MCF 10A (cell line): ENCODE data around the gene SLC2A1. TPM values are rescaled to one million over a fixed set of nuclear protein-coding genes. Genes with fewer than 3 reads are reported as not detected.

Experiments
- BruUV-seq: library from RNA; stranded (reverse); fragments of 400-500 nt; replicated peaks from 2 replicates; lab custom pipeline; 2021; lab: Mats Ljungman, UMichigan
- CTCF ChIA-PET: fragments of 300-600 bp; sonication (Branson Sonifier 250); formaldehyde crosslinking; extraction: SDS; loops from one replicate; lab custom pipeline; 2021; ENCODE audit warnings: antibody characterized with exemption, inconsistent platforms; lab: Yijun Ruan, JAX
- POLR2A ChIA-PET: fragments of 300-600, 350-650 bp; sonication (Branson Sonifier 250); formaldehyde crosslinking; extraction: SDS; loops from one replicate; lab custom pipeline; 2020; ENCODE audit warnings: antibody characterized with exemption, inconsistent platforms; lab: Yijun Ruan, JAX
- DNase-seq: peaks from one replicate; pipeline ENCODE4 v3.0.0-alpha.2; 2018; ENCODE audit not compliant: unreplicated experiment
- H3K27ac Mint-ChIP-seq: one replicate; pipeline ENCODE4 v1.8.0; 2022; ENCODE audit warnings: mild to moderate bottlenecking, low read depth, mixed read lengths; ENCODE audit not compliant: unreplicated experiment
- H3K27me3 Mint-ChIP-seq: one replicate; pipeline ENCODE4 v1.8.0; 2022; ENCODE audit warnings: mixed read lengths; ENCODE audit not compliant: insufficient read depth, unreplicated experiment
- H3K36me3 Mint-ChIP-seq: one replicate; pipeline ENCODE4 v1.8.0; 2022; ENCODE audit warnings: mild to moderate bottlenecking, moderate library complexity, mixed read lengths; ENCODE audit not compliant: insufficient read depth, unreplicated experiment
- H3K4me1 Mint-ChIP-seq: one replicate; pipeline ENCODE4 v1.8.0; 2022; ENCODE audit warnings: mixed read lengths; ENCODE audit not compliant: insufficient read depth, unreplicated experiment
- H3K4me3 Mint-ChIP-seq: one replicate; pipeline ENCODE4 v1.8.0; 2022; ENCODE audit warnings: mild to moderate bottlenecking, moderate library complexity, mixed read lengths; ENCODE audit not compliant: unreplicated experiment
- H3K9me3 Mint-ChIP-seq: one replicate; pipeline ENCODE4 v1.8.0; 2022; ENCODE audit warnings: mixed read lengths; ENCODE audit not compliant: unreplicated experiment
- intact Hi-C: fragments of 100-400 bp; cut with micrococcal nuclease; formaldehyde crosslinking; loops from 2 replicates; pipeline ENCODE4 v1.14.1; 2022
- total RNA-seq: library from RNA; stranded (reverse); gene quantifications from 2 replicates; pipeline ENCODE4 v1.2.3, GENCODE V29; 2022
- TF ChIP-seq, protein P1 (sequence below): fragments of 200-600 bp; IDR thresholded peaks from one replicate; pipeline ENCODE4 v1.8.0; 2022; ENCODE audit warnings: antibody characterized with exemption, mild to moderate bottlenecking; ENCODE audit not compliant: unreplicated experiment

The SLC2A1 gene
- total RNA-seq, 1 experiment from 2014 or later, result 87.5 TPM

DNA sequence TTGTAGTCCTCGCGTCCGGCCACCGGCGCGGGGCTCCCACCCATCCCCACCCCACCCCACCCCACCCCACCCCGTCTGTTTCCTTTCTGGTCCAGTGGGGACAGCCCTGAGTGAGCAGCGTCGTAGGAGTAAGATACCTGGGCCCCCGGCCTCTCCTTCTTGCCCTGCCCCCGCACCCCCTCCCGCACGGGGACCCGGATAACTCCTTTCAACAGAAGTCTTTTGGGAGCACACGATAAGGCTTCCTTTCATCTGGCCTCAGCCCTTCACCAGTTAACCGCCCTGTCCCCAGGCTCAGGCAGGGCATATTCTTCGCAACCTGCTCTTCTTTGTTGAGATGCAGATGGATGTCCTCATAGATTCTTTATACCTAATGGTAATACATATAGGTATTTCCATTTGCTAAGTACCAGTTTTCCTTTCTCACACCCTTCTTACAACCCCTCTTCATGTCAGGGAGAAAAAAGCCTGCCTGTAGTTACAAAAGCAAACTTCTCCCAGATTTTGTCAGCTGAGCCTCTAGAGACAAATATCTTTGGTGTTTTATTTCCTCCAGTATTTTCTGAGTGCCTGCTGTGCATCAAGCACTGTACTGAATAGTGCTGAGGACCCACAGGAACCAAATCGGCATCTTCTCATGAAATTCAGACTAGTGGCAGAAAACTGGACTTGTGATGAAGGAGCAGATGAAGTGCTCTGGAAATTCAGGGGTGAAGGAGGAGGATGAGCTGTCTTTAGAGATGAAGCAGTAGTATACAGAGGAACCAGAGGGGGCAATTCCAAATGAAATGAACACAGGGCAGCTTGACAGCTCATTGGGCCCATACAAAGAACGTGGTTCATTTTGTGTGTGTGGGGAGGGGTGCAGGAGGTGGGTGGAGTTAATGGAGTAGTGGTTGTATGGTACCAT is 33.6 kb downstream of the SLC2A1 start:
- no peak for DNase-seq
- BruUV-seq, result no TSS peak
- ChIA-PET CTCF (interaction anchor here (0.7 to 8.8 kb wide), 4 partner anchors 96 to 149 kb away, joined by 3 to 150 read pairs (median 4); no protein-coding TSS in a partner anchor), POLR2A (interaction anchor here (0.7 to 2.8 kb wide), 9 partner anchors 10 to 148 kb away, joined by 3 to 27 read pairs (median 4); no protein-coding TSS in a partner anchor)
- peaks cover 48% of the 10 kb centered on the region for H3K36me3 Mint-ChIP-seq
- no peaks in the 10 kb centered on the region for H3K27me3 Mint-ChIP-seq
- intact Hi-C loops, result loop anchor here (5.0 kb wide), 1 partner anchor 32 kb away; the partner anchor contains the start of gene SLC2A1
- H3K9me3 Mint-ChIP-seq, result no peaks in the 10 kb centered on the region
- H3K4me1 Mint-ChIP-seq, result peaks cover 18% of the 10 kb centered on the region
- peak overlapping the region; percentile 53 for H3K27ac Mint-ChIP-seq
- peak overlapping the region; percentile 54 for H3K4me3 Mint-ChIP-seq
- TF ChIP-seq, protein P1, sequence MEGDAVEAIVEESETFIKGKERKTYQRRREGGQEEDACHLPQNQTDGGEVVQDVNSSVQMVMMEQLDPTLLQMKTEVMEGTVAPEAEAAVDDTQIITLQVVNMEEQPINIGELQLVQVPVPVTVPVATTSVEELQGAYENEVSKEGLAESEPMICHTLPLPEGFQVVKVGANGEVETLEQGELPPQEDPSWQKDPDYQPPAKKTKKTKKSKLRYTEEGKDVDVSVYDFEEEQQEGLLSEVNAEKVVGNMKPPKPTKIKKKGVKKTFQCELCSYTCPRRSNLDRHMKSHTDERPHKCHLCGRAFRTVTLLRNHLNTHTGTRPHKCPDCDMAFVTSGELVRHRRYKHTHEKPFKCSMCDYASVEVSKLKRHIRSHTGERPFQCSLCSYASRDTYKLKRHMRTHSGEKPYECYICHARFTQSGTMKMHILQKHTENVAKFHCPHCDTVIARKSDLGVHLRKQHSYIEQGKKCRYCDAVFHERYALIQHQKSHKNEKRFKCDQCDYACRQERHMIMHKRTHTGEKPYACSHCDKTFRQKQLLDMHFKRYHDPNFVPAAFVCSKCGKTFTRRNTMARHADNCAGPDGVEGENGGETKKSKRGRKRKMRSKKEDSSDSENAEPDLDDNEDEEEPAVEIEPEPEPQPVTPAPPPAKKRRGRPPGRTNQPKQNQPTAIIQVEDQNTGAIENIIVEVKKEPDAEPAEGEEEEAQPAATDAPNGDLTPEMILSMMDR, result no peak

DNA sequence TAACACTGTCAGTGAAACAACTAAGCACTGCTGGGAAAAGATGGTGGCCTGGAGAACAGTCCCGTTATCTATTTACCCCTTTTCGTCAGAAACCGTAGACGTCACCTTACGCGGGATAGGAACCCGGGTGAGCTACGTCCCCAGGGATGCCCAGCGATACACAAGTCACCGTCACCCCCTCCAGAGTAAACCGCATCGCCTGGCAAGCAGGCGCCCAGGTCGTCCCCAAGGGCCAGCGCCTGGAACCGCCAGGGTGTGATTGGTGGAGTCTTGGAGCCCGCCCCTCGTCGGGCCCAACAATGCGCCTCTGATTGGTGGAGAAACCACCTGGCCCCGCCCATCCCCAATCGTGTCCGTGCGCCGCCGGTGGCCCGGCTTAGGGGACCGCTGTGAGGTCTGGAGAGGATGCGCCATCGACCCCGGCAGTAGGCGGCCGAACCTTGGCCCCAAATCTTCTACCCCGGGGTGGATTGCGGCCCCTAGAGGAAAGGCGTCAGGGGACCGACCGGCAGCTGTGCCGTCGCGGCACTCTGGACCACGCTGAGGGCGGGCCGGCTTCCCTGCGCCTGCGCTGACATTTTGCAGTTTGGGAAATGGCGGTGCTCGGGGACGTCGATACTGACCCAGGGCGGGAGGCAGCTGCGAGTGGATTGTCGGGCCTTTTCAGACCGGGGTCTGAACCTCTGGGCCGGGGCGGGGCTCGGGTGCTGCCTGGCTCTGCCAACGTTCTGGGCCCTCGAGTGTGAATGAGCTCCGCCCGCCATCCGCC is 34.4 kb downstream of the SLC2A1 start:
- TF ChIP-seq, protein P1, result no peak
- intact Hi-C loops, result loop anchor here (5.0 kb wide), 1 partner anchor 33 kb away; the partner anchor contains the start of gene SLC2A1

DNA sequence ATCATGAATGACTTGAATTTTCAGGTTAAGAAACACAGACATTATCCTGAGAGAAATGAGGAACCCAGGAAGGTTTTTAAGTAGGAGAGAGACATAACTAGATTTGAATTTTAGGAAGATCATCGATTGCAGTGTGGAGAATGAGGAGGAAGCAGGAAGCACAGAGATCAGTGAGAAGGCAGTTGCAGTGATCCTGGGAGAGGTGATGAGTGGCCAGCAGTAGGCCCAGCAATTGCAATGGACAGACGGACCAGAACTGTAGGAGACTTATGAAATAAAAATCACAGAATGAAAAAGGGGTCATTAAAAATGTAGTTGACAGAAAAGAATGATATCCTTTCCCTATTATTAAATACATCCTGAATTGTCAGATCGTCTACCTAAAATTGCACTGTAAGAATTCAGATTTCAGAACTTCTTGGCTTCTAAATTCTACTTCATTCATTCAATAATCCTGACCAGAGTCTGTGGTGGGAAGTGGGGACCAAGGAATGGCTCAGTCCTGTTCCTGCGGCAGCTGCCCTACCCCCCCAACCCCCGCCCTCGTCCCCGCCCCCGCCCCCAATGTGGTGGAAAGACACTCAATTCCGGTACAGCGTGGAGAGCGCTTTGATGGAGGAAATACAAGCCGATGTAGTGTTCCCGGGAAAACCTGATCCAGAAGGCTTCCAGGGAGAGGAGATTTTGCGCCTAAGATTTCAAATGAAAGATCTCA is 35.1 kb downstream of the SLC2A1 start:
- TF ChIP-seq, protein P1, result no peak
- peak overlapping the region; percentile 37 for H3K27ac Mint-ChIP-seq
- POLR2A ChIA-PET, result interaction anchor here (0.6 to 2.9 kb wide), 17 partner anchors 11 to 169 kb away, joined by 3 to 27 read pairs (median 7); no protein-coding TSS in a partner anchor
- H3K4me1 Mint-ChIP-seq, result peaks cover 16% of the 10 kb centered on the region
- H3K4me3 Mint-ChIP-seq, result peak overlapping the region; percentile 54
- BruUV-seq, result no TSS peak
- CTCF ChIA-PET, result interaction anchor here (0.5 to 8.8 kb wide), 21 partner anchors 9 to 491 kb away, joined by 3 to 150 read pairs (median 4); no protein-coding TSS in a partner anchor
- peaks cover 38% of the 10 kb centered on the region for H3K36me3 Mint-ChIP-seq
- intact Hi-C loops, result loop anchor here (2.0 to 5.0 kb wide), 2 partner anchors 34 to 149 kb away; partner anchors contain the start of gene SLC2A1
- H3K27me3 Mint-ChIP-seq, result no peaks in the 10 kb centered on the region
- no peak for DNase-seq
- no peaks in the 10 kb centered on the region for H3K9me3 Mint-ChIP-seq

More for the DNA sequence above, 34.4 kb downstream of the SLC2A1 start:
- no peak overlapping the region for H3K27ac Mint-ChIP-seq
- no peaks in the 10 kb centered on the region for H3K9me3 Mint-ChIP-seq
- H3K27me3 Mint-ChIP-seq, result no peaks in the 10 kb centered on the region
- H3K4me3 Mint-ChIP-seq, result peak overlapping the region; percentile 54
- BruUV-seq, result no TSS peak
- ChIA-PET POLR2A (interaction anchor here (0.6 to 2.8 kb wide), 7 partner anchors 9 to 149 kb away, joined by 3 to 27 read pairs (median 6); no protein-coding TSS in a partner anchor), CTCF (interaction anchor here (0.8 to 8.8 kb wide), 5 partner anchors 8 to 150 kb away, joined by 3 to 150 read pairs (median 5); no protein-coding TSS in a partner anchor)
- DNase-seq, result no peak
- H3K4me1 Mint-ChIP-seq, result peaks cover 18% of the 10 kb centered on the region
- H3K36me3 Mint-ChIP-seq, result peaks cover 46% of the 10 kb centered on the region
